ENCODE results near the gene ACTL8.

The ACTL8 gene

GRCh38 chr1:17770983-17771382 lies 15.8 kb downstream of the ACTL8 start:
- no peak for DNase-seq (ENCODE audit: low read depth)

- DNase-seq (ENCODE audit: low read depth): no peak
These were observed 17.6 kb downstream of the ACTL8 start for GRCh38 chr1:17772615-17773212.

GRCh38 chr1:17773591-17774326 lies 18.6 kb downstream of the ACTL8 start:
- DNase-seq (ENCODE audit: low read depth): no peak

- DNase-seq (ENCODE audit: low read depth): no peak
These were observed 19.3 kb downstream of the ACTL8 start for GRCh38 chr1:17774452-17774851.

GRCh38 chr1:17775796-17776195 lies 20.7 kb downstream of the ACTL8 start:
- no peak for DNase-seq (ENCODE audit: low read depth)

- no peak for DNase-seq (ENCODE audit: low read depth)
These were observed 21.3 kb downstream of the ACTL8 start for GRCh38 chr1:17776426-17776825.

- DNase-seq (ENCODE audit: low read depth): no peak
These were observed 22.2 kb downstream of the ACTL8 start for GRCh38 chr1:17777330-17777729.

- no peak for DNase-seq (ENCODE audit: low read depth)
These were observed 22.7 kb downstream of the ACTL8 start for GRCh38 chr1:17777818-17778217.

- no peak for DNase-seq (ENCODE audit: low read depth)
These were observed 25.8 kb downstream of the ACTL8 start for GRCh38 chr1:17780916-17781315.

- DNase-seq (ENCODE audit: low read depth): no peak
These were observed 34.8 kb downstream of the ACTL8 start for GRCh38 chr1:17789926-17790325.

GRCh38 chr1:17790383-17791054 lies 35.4 kb downstream of the ACTL8 start:
- DNase-seq (ENCODE audit: low read depth): no peak

GRCh38 chr1:17791055-17791390 lies 35.9 kb downstream of the ACTL8 start:
- DNase-seq (ENCODE audit: low read depth): no peak

GRCh38 chr1:17791480-17791879 lies 36.3 kb downstream of the ACTL8 start:
- no peak for DNase-seq (ENCODE audit: low read depth)

- no peak for DNase-seq (ENCODE audit: low read depth)
These were observed 37.3 kb downstream of the ACTL8 start for GRCh38 chr1:17792421-17792820.

- no peak for DNase-seq (ENCODE audit: low read depth)
These were observed 40.1 kb downstream of the ACTL8 start for GRCh38 chr1:17795081-17795809.

GRCh38 chr1:17795836-17796645 lies 40.9 kb downstream of the ACTL8 start:
- DNase-seq (ENCODE audit: low read depth): no peak

GRCh38 chr1:17797478-17797877 lies 42.3 kb downstream of the ACTL8 start:
- DNase-seq (ENCODE audit: low read depth): no peak

GRCh38 chr1:17798011-17798410 lies 42.9 kb downstream of the ACTL8 start:
- no peak for DNase-seq (ENCODE audit: low read depth)

GRCh38 chr1:17798799-17799382 lies 43.8 kb downstream of the ACTL8 start:
- DNase-seq (ENCODE audit: low read depth): no peak

GRCh38 chr1:17799642-17800041 lies 44.5 kb downstream of the ACTL8 start:
- DNase-seq (ENCODE audit: low read depth): no peak

- no peak for DNase-seq (ENCODE audit: low read depth)
These were observed 47.0 kb downstream of the ACTL8 start for GRCh38 chr1:17802164-17802563.

GRCh38 chr1:17802945-17803344 lies 47.8 kb downstream of the ACTL8 start:
- no peak for DNase-seq (ENCODE audit: low read depth)

Measured in stimulated activated CD8-positive, alpha-beta memory T cell treated with anti-CD3 and anti-CD28 coated beads, Interleukin-12 subunit alpha, Interleukin-12 subunit beta, amount 100 ng/mL, for 4 hours (primary cell).